A673 (cell line): ENCODE data around the gene TBX4. TPM values are rescaled to one million over a fixed set of nuclear protein-coding genes. Genes with fewer than 3 reads are reported as not detected.

Experiments used
- BruUV-seq: library from RNA; stranded (reverse); fragments of 400-500 nt; replicated peaks from 2 replicates; lab custom pipeline; 2021; lab: Mats Ljungman, UMichigan
- CTCF ChIA-PET: fragments of 300-600 bp; sonication (Branson Sonifier 250); formaldehyde crosslinking; loops from one replicate; lab custom pipeline; 2022; ENCODE audit warnings: antibody characterized with exemption; lab: Charles Lee
- POLR2A ChIA-PET: fragments of 300-600 bp; sonication (Branson Sonifier 250); formaldehyde crosslinking; loops from one replicate; lab custom pipeline; 2022; ENCODE audit warnings: antibody characterized with exemption; ENCODE audit not compliant: low non-redundant PET; lab: Charles Lee
- DNase-seq: peaks from one replicate; pipeline ENCODE4 v3.0.0-alpha.2; 2015; ENCODE audit warnings: low spot score
- H3K27ac ChIP-seq: fragments of 200-600 bp; sonication (generic); 2 replicates; pipeline ENCODE4 v1.5.1; 2016; ENCODE audit warnings: mixed run types, low read depth, mild to moderate bottlenecking, mixed read lengths, antibody characterized with exemption, low read length; ENCODE audit not compliant: poor library complexity, severe bottlenecking
- H3K27me3 ChIP-seq: fragments of 200-600 bp; sonication (generic); replicated peaks from 2 replicates; pipeline ENCODE4 v1.6.1; 2017; ENCODE audit warnings: mixed run types, low read depth, mild to moderate bottlenecking, mixed read lengths, antibody characterized with exemption, low read length; ENCODE audit not compliant: insufficient read depth, poor library complexity
- H3K36me3 ChIP-seq: fragments of 200-600 bp; sonication (generic); 2 replicates; pipeline ENCODE4 v1.6.1; 2016; ENCODE audit warnings: mixed run types, mild to moderate bottlenecking, mixed read lengths, antibody characterized with exemption, low read length; ENCODE audit not compliant: insufficient read depth, poor library complexity, severe bottlenecking
- H3K4me1 ChIP-seq: fragments of 200-600 bp; sonication (generic); 2 replicates; pipeline ENCODE4 v1.6.1; 2017; ENCODE audit warnings: mixed run types, mild to moderate bottlenecking, mixed read lengths, antibody characterized with exemption, low read length; ENCODE audit not compliant: insufficient read depth, poor library complexity, severe bottlenecking
- H3K4me3 ChIP-seq: fragments of 200-600 bp; sonication (generic); 2 replicates; pipeline ENCODE4 v1.5.1; 2016; ENCODE audit warnings: low read depth, mixed run types, mild to moderate bottlenecking, mixed read lengths, low read length; ENCODE audit not compliant: poor library complexity, severe bottlenecking
- H3K9me3 ChIP-seq: fragments of 200-600 bp; sonication (generic); 2 replicates; pipeline ENCODE4 v1.6.1; 2016; ENCODE audit warnings: mixed run types, low read depth, mild to moderate bottlenecking, mixed read lengths, antibody characterized with exemption, low read length; ENCODE audit not compliant: poor library complexity, severe bottlenecking
- CTCF ChIP-seq: fragments of 300-800, 200-600 bp; sonication (generic); conservative IDR thresholded peaks from 2 replicates; pipeline ENCODE4 v1.5.1; 2017; ENCODE audit warnings: low read depth, mild to moderate bottlenecking, antibody characterized with exemption, low read length, moderate library complexity, mixed read lengths
- EZH2 ChIP-seq: fragments of 200-600 bp; sonication (generic); IDR thresholded peaks from 2 replicates; pipeline ENCODE4 v1.6.1; 2017; ENCODE audit warnings: borderline replicate concordance, low read depth, mild to moderate bottlenecking, mixed read lengths, antibody characterized with exemption, low read length; ENCODE audit not compliant: poor library complexity, severe bottlenecking
- intact Hi-C: fragments of 100-400 bp; cut with micrococcal nuclease; formaldehyde crosslinking; loops from one replicate; pipeline ENCODE4 v1.10.0; 2022; ENCODE audit not compliant: unreplicated experiment
- total RNA-seq: library from RNA; stranded (reverse); gene quantifications from 2 replicates; pipeline ENCODE4 v1.2.3, GENCODE V29; 2021

Gene TBX4
- total RNA-seq, 1 experiment from 2014 or later, result not detected

- Histone ChIP-seq H3K27me3 (peaks cover 46% of the 10 kb centered on the region), H3K4me1 (peaks cover 21% of the 10 kb centered on the region), H3K36me3 (no peaks in the 10 kb centered on the region), H3K9me3 (no peaks in the 10 kb centered on the region), H3K4me3 (peak overlapping the region; percentile 41), H3K27ac (no peak overlapping the region)
- peak; percentile 73 for DNase-seq
- BruUV-seq, result no TSS peak
- POLR2A ChIA-PET, result no interaction called here
- TF ChIP-seq CTCF, result no peak; the same call in 1 of the 2 replicates
- no peak for TF ChIP-seq EZH2
- intact Hi-C loops, result loop anchor here (2.0 to 5.0 kb wide), 2 partner anchors 173 to 657 kb away; no protein-coding TSS in a partner anchor
- CTCF ChIA-PET, result interaction anchor here (0.7 to 0.9 kb wide), 3 partner anchors 52 to 689 kb away, joined by 3 read pairs; no protein-coding TSS in a partner anchor
Observed at GRCh38 chr17:61409301-61410112, 42.7 kb upstream of the TBX4 start.

- H3K9me3 ChIP-seq, result no peaks in the 10 kb centered on the region
- no peak overlapping the region for H3K27ac ChIP-seq
- ChIA-PET POLR2A (no interaction called here), CTCF (interaction anchor here (0.9 kb wide), 1 partner anchor 690 kb away, joined by 3 read pairs; no protein-coding TSS in a partner anchor)
- no TSS peak for BruUV-seq
- no peaks in the 10 kb centered on the region for H3K36me3 ChIP-seq
- TF ChIP-seq EZH2, result no peak
- TF ChIP-seq CTCF, result peak; percentile 73
- peak overlapping the region; percentile 59 for H3K4me3 ChIP-seq
- H3K27me3 ChIP-seq, result peaks cover 38% of the 10 kb centered on the region
- intact Hi-C loops, result loop anchor here (2.0 to 5.0 kb wide), 2 partner anchors 172 to 656 kb away; no protein-coding TSS in a partner anchor
- DNase-seq, result peak; percentile 86
- peaks cover 21% of the 10 kb centered on the region for H3K4me1 ChIP-seq
Observed at GRCh38 chr17:61410141-61411010, 41.8 kb upstream of the TBX4 start.

GRCh38 chr17:61411011-61411260 is 41.3 kb upstream of the TBX4 start:
- H3K4me3 ChIP-seq, result peak overlapping the region; percentile 59
- BruUV-seq, result no TSS peak
- POLR2A ChIA-PET, result no interaction called here
- no peak for DNase-seq
- H3K9me3 ChIP-seq, result no peaks in the 10 kb centered on the region
- H3K27me3 ChIP-seq, result peaks cover 32% of the 10 kb centered on the region
- TF ChIP-seq EZH2 (no peak), CTCF (no peak)
- CTCF ChIA-PET, result no interaction called here
- no peak overlapping the region for H3K27ac ChIP-seq
- H3K4me1 ChIP-seq, result peaks cover 21% of the 10 kb centered on the region
- intact Hi-C loops, result loop anchor here (2.0 to 5.0 kb wide), 2 partner anchors 171 to 656 kb away; no protein-coding TSS in a partner anchor
- no peaks in the 10 kb centered on the region for H3K36me3 ChIP-seq
